SH-SY5Y (cell line): ENCODE results near the gene ZHX3.

Experiments
- GATA2 ChIP-seq: IDR thresholded peaks from 2 replicates; pipeline ENCODE4 v1.6.1; 2011; ENCODE audit warnings: mild to moderate bottlenecking, low read depth, low read length
- GATA3 ChIP-seq: IDR thresholded peaks from 2 replicates; pipeline ENCODE4 v1.6.1; 2011; ENCODE audit warnings: low read depth, mild to moderate bottlenecking, low read length, moderate library complexity

ZHX3 gene

GRCh38 chr20:41248368-41249024 is 69.0 kb downstream of the ZHX3 start:
- TF ChIP-seq GATA3 (no peak), GATA2 (no peak)

GRCh38 chr20:41247523-41248367 is 69.8 kb downstream of the ZHX3 start:
- TF ChIP-seq GATA3 (no peak), GATA2 (no peak)

GRCh38 chr20:41245086-41245707 is 72.3 kb downstream of the ZHX3 start:
- TF ChIP-seq GATA2 (no peak), GATA3 (no peak)

GRCh38 chr20:41242807-41243206 is 74.7 kb downstream of the ZHX3 start:
- TF ChIP-seq GATA2 (no peak), GATA3 (no peak)

GRCh38 chr20:41242352-41242751 is 75.2 kb downstream of the ZHX3 start:
- TF ChIP-seq GATA2 (no peak), GATA3 (no peak)

GRCh38 chr20:41234546-41234945 is 83.0 kb downstream of the ZHX3 start:
- no peak for TF ChIP-seq GATA2
- TF ChIP-seq GATA3, result no peak

GRCh38 chr20:41234041-41234440 is 83.5 kb downstream of the ZHX3 start:
- no peak for TF ChIP-seq GATA3
- no peak for TF ChIP-seq GATA2

GRCh38 chr20:41232973-41233926 is 84.3 kb downstream of the ZHX3 start:
- TF ChIP-seq GATA2, result 0 out of 2 replicates have a peak, but pooled peaks have one; percentile 30
- TF ChIP-seq GATA3, result no peak

- TF ChIP-seq GATA3 (no peak), GATA2 (no peak)
Measured at GRCh38 chr20:41231136-41231535, 86.4 kb downstream of the ZHX3 start.

- no peak for TF ChIP-seq GATA3
Measured at GRCh38 chr20:41230136-41230535, 87.4 kb downstream of the ZHX3 start.

- TF ChIP-seq GATA2, result no peak
- no peak for TF ChIP-seq GATA3
Measured at GRCh38 chr20:41229259-41229658, 88.3 kb downstream of the ZHX3 start.

- TF ChIP-seq GATA3, result no peak
- TF ChIP-seq GATA2, result no peak
Measured at GRCh38 chr20:41228858-41229257, 88.7 kb downstream of the ZHX3 start.

GRCh38 chr20:41226426-41226825 is 91.1 kb downstream of the ZHX3 start:
- TF ChIP-seq GATA2, result no peak
- no peak for TF ChIP-seq GATA3

GRCh38 chr20:41225091-41225490 is 92.4 kb downstream of the ZHX3 start:
- TF ChIP-seq GATA2 (no peak), GATA3 (no peak)

GRCh38 chr20:41224281-41224680 is 93.2 kb downstream of the ZHX3 start:
- TF ChIP-seq GATA3 (no peak), GATA2 (no peak)
